H7 (cell line): ENCODE data around the gene NAV2. TPM values are rescaled to one million over a fixed set of nuclear protein-coding genes. Genes with fewer than 3 reads are reported as not detected.

Experiments
- DNase-seq: peaks from one replicate; pipeline ENCODE4 v3.0.0; 2012
- H3K27me3 ChIP-seq: 2 replicates; pipeline ENCODE4 v1.6.0; 2011; ENCODE audit warnings: mild to moderate bottlenecking, low read length; ENCODE audit not compliant: control insufficient read depth, insufficient read depth
- H3K36me3 ChIP-seq: replicated peaks from 2 replicates; pipeline ENCODE4 v1.5.1; 2011; ENCODE audit warnings: low read length; ENCODE audit not compliant: control insufficient read depth, insufficient read depth
- H3K4me3 ChIP-seq: 2 replicates; pipeline ENCODE4 v1.5.1; 2011; ENCODE audit warnings: low read depth, mild to moderate bottlenecking, control low read depth, low read length, moderate library complexity; ENCODE audit not compliant: insufficient read depth
- total RNA-seq: library from RNA; depleted of rRNA; stranded (reverse); fragments of >200 nt; shearing (Covaris generic); gene quantifications from 2 replicates; pipeline ENCODE4 v1.2.3, GENCODE V29; 2014

The NAV2 gene
- total RNA-seq, 1 experiment from 2014 or later = 11.1 TPM

DNA sequence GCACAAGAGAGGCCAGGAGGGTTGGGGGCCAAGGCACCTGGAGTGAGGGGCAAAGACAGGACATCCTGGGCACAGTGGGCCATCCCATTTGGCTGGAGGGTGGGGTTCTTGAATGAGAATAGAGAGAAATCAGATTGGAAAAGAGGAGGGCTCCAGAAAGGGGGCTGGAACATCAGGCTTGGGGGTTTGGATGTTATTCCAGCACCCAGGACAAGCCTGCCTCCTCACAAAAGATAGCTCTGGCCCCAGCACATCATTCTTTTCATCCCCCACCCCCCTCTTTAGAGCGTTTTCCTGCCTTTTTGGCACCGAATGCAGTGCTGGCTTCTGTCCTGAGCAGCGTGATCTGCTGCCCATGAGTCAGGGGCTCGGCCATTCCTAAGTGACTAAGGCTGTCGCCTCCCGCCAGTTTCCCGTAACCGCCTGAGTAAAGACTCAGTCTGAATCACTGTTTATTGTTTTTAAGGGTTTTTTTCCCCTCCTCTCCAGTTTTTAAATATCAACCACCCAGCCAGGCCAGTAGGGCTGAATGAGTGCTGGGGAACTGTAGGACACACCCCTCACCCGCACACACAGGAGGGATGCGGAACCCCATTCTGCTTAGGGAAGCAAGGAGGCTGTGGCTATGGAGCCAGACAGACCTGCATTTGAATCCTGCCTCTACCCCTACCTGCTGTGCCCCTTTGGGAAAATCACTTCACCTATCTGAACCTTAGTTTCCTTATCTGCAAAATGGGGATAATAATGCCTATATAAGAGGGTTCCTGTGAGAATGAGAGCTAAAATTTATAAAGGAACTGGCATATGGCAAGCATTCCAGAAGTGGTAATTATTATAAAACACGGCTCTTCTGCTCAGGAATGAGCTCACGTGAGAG is 32.4 kb upstream of the NAV2 start:
- no peak overlapping the region for H3K4me3 ChIP-seq
- peak; percentile 50 for DNase-seq
- H3K36me3 ChIP-seq = no peaks in the 10 kb centered on the region
- no peaks in the 10 kb centered on the region for H3K27me3 ChIP-seq

DNA sequence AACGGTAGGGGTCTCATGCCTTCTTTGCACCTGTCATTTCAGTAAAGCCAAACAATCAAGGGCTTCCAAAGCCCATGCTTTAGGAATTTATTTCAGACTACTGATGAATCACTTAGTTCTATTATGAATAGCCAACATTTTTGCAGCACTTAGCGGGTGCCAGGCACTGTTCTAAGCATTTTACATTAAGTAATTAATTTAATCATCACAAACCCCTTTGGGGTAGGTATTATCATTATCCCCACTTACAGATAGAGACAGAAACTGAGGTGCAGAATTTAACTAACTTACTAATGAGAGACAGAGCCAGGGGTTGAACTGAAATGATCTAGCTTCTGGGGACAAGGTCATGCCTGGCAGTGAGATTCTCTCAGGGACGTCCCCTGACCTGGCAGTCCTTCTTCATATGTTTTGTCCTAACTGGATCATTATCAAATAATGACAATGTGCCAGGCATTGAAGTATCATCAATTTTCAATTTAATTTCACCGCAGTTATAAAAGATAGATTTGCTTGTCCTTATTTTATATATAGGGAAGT is 31.7 kb upstream of the NAV2 start:
- DNase-seq = no peak
- no peak overlapping the region for H3K4me3 ChIP-seq

DNA sequence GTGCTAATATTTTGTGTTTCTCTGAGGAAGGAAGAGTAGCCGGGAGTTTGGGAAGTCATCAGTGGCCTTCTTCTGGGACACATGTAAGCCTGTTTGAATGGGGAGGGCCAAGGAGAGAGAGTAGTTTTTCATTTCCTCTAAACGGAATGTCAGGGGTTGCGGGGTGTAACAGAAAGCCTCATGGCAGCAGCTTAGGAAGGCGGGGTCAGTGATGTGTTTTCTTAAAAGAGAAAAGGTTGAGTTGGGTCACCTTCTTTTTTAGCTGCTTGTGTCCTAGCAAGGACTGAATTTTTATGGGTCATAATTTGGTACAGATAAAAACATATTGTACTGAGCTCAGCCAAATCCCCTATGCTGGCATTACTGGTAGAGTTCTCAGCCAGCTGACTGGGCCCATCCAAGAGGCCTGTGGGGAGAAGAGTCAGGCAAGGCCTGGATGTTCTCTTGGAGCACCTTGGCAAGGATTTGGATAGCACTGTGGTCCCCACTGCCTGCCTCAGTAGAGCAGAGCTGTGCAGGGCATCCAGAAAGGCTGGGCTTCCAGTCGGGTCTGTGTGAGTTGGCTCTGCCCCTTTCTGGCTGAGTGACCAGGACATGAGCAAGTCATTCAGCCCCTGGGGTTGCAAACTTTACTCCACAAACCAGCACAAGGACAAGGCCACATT is 29.4 kb upstream of the NAV2 start:
- DNase-seq = no peak
- H3K4me3 ChIP-seq = no peak overlapping the region
- H3K27me3 ChIP-seq = no peaks in the 10 kb centered on the region
- no peaks in the 10 kb centered on the region for H3K36me3 ChIP-seq

More for the DNA sequence above, 31.7 kb upstream of the NAV2 start:
- Histone ChIP-seq H3K36me3 (no peaks in the 10 kb centered on the region), H3K27me3 (no peaks in the 10 kb centered on the region)

DNA sequence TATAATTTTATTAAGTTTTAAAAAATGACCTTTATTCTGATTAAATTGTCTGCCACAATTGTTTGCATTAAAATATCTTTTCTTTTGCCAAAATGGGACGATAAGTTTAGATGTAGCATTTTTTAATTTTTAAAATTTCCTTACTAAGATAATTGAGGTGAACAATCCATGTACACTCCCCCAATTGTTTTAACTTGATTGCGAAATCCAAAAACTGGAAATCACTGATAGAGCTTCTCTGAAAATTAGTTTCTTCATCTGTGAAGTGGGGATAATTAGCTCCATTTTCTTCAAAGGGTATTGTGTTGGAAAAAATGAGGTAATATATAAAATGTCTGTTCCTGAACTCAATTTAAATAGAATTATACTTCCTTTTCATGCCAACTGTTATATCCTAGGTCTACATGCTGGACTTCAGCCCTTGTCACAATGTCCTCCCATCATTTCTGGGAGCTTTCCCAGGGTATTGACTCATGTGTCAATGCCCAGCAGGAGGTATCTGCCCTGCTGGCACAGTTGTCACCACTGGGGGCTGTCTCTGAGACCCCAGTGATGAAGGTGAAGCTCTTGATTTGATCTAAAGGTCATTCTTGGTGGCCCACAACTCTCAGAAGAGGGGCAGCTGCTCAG is 28.7 kb upstream of the NAV2 start:
- no peak for DNase-seq

DNA sequence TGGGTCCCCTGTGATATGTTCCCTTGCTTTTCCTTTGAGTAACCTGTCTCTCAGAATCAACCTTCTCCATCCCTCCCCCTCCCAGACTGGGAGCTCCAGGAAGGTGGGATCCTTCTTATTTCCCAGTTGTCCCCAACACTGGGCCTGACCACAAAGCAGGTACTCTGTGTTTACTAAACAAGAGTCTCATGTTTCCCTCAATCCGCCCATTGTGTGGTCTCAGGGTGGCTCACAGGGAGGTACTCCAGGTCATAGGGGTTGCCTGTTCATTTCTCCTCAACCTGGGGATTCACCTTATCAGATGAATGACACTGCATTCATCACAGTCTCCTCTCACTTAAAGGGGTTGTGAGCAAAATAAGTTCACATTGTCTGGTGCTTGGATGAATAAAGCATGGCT is 26.4 kb upstream of the NAV2 start:
- H3K36me3 ChIP-seq = no peaks in the 10 kb centered on the region
- H3K4me3 ChIP-seq = no peak overlapping the region
- H3K27me3 ChIP-seq = no peaks in the 10 kb centered on the region
- DNase-seq = no peak

More for the DNA sequence above, 28.7 kb upstream of the NAV2 start:
- Histone ChIP-seq H3K27me3 (no peaks in the 10 kb centered on the region), H3K4me3 (no peak overlapping the region), H3K36me3 (no peaks in the 10 kb centered on the region)

DNA sequence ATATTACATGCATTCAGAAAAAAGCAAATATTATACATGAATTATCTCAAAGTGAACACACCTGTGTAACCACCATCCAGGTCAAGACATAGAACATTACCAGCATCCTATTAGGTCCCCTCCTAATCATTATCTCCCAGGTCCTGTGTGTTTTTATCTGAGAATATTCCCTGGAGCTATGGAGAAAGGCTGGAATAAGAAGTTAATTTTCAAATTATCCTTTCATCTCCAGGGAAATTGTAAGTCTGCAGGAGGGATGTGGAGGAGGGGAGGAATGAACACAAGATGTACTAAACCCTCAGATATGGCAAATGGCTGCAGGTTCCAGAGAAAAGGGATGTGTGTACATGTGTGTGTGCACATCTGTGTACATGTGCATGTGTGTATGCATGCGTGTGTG is 25.2 kb upstream of the NAV2 start:
- H3K27me3 ChIP-seq = no peaks in the 10 kb centered on the region; the same call in 1 of the 2 replicates
- DNase-seq = no peak
- H3K36me3 ChIP-seq = no peaks in the 10 kb centered on the region
- H3K4me3 ChIP-seq = no peak overlapping the region

DNA sequence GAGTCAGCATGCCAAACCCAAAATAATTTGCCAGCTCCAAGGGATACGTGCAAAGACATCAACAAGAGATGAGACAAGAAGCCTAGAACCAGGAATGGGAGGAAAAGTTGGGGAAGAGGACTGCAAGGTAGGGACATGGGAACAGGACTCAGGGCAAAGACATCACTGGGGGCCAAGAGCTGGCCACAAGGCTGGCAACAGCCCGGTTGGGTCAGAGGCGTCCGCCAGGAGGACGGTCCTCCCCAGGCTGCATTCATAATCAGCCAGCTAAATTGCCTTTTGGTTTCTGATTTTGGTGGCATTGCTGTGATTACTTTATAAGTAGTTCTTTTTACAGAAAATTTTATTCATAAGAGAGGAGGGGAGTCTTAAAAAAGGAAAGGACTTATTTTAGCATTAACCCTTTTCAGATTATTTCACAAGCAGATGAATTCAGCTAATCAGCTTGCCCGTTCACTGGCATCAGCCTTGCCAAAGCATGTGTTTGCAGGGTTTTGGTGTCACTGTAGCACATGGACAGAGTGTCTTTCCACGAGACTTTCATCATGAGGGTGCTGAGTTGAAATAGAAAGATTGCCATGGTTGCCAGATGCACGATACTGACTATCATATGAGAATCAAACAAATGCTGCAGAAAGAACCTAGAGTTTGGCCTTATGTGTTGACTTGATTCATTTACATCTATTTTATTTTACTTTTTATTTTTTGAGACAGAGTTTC is 23.2 kb upstream of the NAV2 start:
- DNase-seq = no peak
- no peaks in the 10 kb centered on the region; the same call in 1 of the 2 replicates for H3K27me3 ChIP-seq
- H3K4me3 ChIP-seq = no peak overlapping the region
- H3K36me3 ChIP-seq = no peaks in the 10 kb centered on the region

DNA sequence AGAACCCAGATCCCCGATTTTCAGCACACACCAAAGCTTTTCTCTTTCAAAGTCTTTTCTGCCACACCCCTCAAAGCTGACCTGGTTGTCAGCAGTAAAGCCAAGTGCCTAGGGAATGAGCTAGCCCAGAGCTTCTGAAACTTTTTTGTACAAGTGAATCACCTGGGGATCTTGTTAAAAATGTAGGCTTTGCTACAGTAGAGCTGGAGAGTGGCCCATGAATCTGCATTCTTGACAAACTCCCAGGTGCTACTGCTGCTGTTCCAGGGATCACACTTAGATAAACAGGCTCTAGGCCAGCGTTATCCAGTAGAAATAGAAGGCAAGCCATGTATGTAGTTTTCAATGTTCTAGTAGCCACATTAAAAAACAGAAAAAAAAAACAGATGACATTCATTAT is 21.8 kb upstream of the NAV2 start:
- no peak for DNase-seq
- no peak overlapping the region for H3K4me3 ChIP-seq
- H3K27me3 ChIP-seq = no peaks in the 10 kb centered on the region; the same call in 1 of the 2 replicates
- H3K36me3 ChIP-seq = no peaks in the 10 kb centered on the region

DNA sequence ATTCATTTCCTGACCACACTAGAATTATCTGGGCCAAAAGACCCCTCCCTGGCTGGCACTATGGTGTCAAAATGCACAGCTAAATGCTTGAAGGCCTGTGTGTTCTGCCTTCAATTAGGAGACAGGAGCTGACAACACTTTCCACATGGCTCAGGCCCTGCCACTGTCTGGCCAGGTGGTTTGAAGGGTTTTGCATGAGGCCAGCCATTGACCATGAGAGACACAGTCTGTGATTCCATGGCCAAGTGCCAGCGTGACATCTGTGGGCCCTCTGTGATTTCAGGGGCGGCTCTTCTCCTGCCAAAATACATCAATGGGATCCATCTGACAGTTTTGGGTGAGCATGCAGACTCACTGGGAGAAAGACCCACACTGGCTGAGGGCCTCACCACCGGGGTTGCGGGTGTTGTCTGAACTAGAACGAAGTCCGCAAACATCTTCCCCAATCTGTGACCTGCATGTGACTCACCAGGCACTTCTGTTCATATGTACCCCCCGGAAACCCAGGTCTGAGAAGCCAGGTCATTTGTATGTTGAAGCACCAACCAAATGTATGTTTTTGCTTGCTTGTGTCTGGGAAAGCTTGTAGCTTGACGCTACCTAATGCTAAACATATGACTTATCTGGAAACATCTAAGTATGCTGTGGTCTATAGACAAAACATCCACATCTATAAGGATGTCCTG is 20.7 kb upstream of the NAV2 start:
- no peak for DNase-seq
- no peaks in the 10 kb centered on the region; the same call in 1 of the 2 replicates for H3K27me3 ChIP-seq
- H3K36me3 ChIP-seq = no peaks in the 10 kb centered on the region
- H3K4me3 ChIP-seq = no peak overlapping the region

DNA sequence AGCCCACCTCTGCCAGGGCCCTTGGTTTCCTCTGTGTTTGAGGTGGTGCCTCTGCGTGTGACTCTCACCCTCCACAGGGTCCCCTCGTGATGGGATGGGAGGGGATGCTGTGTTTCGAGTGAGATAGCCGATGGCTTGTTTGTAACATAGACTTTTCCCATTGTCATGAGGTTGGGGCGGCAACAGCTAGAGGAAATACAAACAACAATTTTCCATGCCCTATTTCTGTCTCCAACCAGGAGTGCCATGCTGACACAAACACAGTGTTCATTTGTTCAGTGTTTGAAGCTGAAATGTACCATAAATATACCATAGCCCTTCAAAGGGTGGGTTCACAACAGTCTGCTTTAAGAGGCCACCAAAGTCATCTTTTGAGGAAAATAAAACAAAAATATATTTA is 19.5 kb upstream of the NAV2 start:
- no peaks in the 10 kb centered on the region; the same call in 1 of the 2 replicates for H3K27me3 ChIP-seq
- no peak overlapping the region for H3K4me3 ChIP-seq
- no peaks in the 10 kb centered on the region for H3K36me3 ChIP-seq
- DNase-seq = no peak

DNA sequence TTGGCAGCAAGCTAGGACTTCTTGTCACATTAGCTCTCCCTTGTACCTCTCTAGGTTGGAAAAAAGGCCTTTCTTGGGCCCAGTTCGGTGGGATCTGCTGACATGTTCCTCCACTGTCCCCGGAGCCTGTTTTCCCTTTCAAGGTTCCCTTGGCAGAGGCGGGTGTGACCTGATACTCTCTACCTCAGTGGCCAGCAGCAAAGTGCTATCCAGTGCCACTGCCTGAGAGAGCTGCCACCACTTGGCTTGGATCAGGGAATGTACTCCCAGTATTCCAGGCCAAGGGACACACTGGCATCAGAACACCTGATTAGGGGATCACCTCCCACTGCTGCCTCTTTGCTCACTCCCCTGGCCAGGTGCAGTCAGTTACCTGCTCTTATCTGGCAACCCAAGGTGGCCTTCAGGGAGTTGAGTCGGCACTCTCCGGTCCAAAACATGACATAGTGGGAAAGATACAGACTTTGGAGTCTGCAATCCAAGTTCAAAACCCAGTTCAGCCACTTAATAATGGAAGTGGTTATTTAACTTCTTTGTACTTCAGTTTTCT is 17.8 kb upstream of the NAV2 start:
- no peaks in the 10 kb centered on the region for H3K36me3 ChIP-seq
- DNase-seq = no peak
- no peaks in the 10 kb centered on the region; the same call in 1 of the 2 replicates for H3K27me3 ChIP-seq

DNA sequence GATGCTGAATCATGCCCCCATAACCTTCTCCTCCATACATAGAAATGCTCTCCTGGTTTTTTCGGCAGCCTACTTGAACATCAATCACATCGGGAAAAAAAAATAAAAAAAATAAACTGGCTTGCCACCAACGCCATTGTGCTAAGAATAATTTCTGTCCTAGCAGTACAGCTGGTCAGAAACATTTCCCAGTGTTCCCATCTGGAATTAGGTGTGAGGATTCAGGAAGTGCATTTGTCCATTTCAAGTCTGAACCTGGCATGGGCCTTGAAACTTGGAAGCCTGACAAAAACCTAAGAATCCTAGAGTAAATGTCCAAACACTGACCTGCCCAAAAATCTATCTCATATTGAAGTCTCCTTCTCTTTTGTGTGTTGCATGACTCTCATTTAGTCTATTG is 16.6 kb upstream of the NAV2 start:
- Histone ChIP-seq H3K36me3 (no peaks in the 10 kb centered on the region), H3K27me3 (no peaks in the 10 kb centered on the region; the same call in 1 of the 2 replicates), H3K4me3 (no peak overlapping the region)
- DNase-seq = no peak

More for the DNA sequence above, 17.8 kb upstream of the NAV2 start:
- no peak overlapping the region for H3K4me3 ChIP-seq

DNA sequence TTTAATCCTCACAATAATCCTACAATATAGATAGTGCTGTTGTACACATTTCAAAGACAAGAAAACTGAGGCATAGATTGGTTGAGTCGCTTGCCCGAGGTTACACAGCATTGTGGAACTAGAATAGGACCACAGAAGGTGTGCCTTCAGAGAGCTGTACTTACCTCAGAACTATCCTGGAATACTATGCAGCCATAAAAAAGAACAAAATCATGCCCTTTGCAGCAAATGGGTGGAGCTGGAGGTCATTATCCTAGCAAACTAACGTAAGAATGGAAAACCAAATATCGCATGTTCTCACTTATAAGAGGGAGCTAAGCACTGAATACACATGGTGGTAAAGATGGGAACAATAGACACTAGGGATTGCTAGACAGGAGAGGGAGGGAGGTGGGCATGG is 15.7 kb upstream of the NAV2 start:
- H3K4me3 ChIP-seq = no peak overlapping the region
- DNase-seq = no peak
- no peaks in the 10 kb centered on the region for H3K36me3 ChIP-seq
- H3K27me3 ChIP-seq = no peaks in the 10 kb centered on the region; the same call in 1 of the 2 replicates
